SKM-1 (cell line): ENCODE data around the gene SDF2L1.
"Not testable (repeated sequence)": the region's sequence is repeated elsewhere in the genome, so short reads cannot be mapped to it uniquely, and the experiment has no call there.

Experiments
- DNase-seq: peaks from one replicate; lab custom pipeline; 2025; ENCODE audit not compliant: unreplicated experiment; lab: John Stamatoyannopoulos, UW

The SDF2L1 gene

GRCh38 chr22:21684492-21685163 is 42.5 kb downstream of the SDF2L1 start:
- no peak for DNase-seq

- no peak for DNase-seq
These were observed 43.0 kb downstream of the SDF2L1 start for GRCh38 chr22:21685164-21685513.

- no peak for DNase-seq
These were observed 44.1 kb downstream of the SDF2L1 start for GRCh38 chr22:21686193-21686608.

- DNase-seq = no peak
These were observed 44.7 kb downstream of the SDF2L1 start for GRCh38 chr22:21686634-21687393.

GRCh38 chr22:21687685-21688259 is 45.7 kb downstream of the SDF2L1 start:
- no peak for DNase-seq

GRCh38 chr22:21688341-21688705 is 46.2 kb downstream of the SDF2L1 start:
- DNase-seq = no peak

GRCh38 chr22:21688706-21689381 is 46.7 kb downstream of the SDF2L1 start:
- no peak for DNase-seq

GRCh38 chr22:21690401-21690801 is 48.3 kb downstream of the SDF2L1 start:
- no peak for DNase-seq

- DNase-seq = no peak
These were observed 49.7 kb downstream of the SDF2L1 start for GRCh38 chr22:21691816-21692215.

GRCh38 chr22:21692856-21693255 is 50.8 kb downstream of the SDF2L1 start:
- not testable (repeated sequence) for DNase-seq

GRCh38 chr22:21693333-21693998 is 51.4 kb downstream of the SDF2L1 start:
- no peak for DNase-seq
